Erythroblast (primary cell): ENCODE measurements around the gene RGS14.

Experiments used
- GATA1 ChIP-seq: IDR thresholded peaks from 2 replicates; pipeline ENCODE4 v1.6.1; 2011; ENCODE audit warnings: low read depth, mild to moderate bottlenecking, control low read depth, low read length, moderate library complexity
- POLR2A ChIP-seq: IDR thresholded peaks from 2 replicates; pipeline ENCODE4 v1.6.1; 2011; ENCODE audit warnings: mild to moderate bottlenecking, low read length

- TF ChIP-seq POLR2A, result no peak
- TF ChIP-seq GATA1, result no peak
Observed at GRCh38 chr5:177399997-177400868, 42.5 kb downstream of the RGS14 start, which contains the start of gene PFN3.
